Mucosa of stomach (tissue), 1 donor: ENCODE measurements around the gene MAP3K7.

Experiments used
- H3K27me3 ChIP-seq: one replicate; pipeline ENCODE4 v1.7.0; 2013; ENCODE audit warnings: mild to moderate bottlenecking, low read length; ENCODE audit not compliant: control insufficient read depth, insufficient read depth
- H3K36me3 ChIP-seq: one replicate; pipeline ENCODE4 v1.7.0; 2013; ENCODE audit warnings: low read length; ENCODE audit not compliant: control insufficient read depth, insufficient read depth
- H3K4me1 ChIP-seq: one replicate; pipeline ENCODE4 v1.7.0; 2013; ENCODE audit warnings: mild to moderate bottlenecking, low read length; ENCODE audit not compliant: control insufficient read depth, insufficient read depth
- H3K4me3 ChIP-seq: one replicate; pipeline ENCODE4 v1.7.0; 2013; ENCODE audit warnings: low read length
- H3K9ac ChIP-seq: one replicate; pipeline ENCODE4 v1.7.0; 2013; ENCODE audit warnings: mild to moderate bottlenecking, low read length, moderate library complexity
- H3K9me3 ChIP-seq: one replicate; pipeline ENCODE4 v1.7.0; 2013; ENCODE audit warnings: mild to moderate bottlenecking, low read length, moderate library complexity; ENCODE audit not compliant: control insufficient read depth
- donor health status: Pancreatic carcinoma.

Gene MAP3K7

DNA sequence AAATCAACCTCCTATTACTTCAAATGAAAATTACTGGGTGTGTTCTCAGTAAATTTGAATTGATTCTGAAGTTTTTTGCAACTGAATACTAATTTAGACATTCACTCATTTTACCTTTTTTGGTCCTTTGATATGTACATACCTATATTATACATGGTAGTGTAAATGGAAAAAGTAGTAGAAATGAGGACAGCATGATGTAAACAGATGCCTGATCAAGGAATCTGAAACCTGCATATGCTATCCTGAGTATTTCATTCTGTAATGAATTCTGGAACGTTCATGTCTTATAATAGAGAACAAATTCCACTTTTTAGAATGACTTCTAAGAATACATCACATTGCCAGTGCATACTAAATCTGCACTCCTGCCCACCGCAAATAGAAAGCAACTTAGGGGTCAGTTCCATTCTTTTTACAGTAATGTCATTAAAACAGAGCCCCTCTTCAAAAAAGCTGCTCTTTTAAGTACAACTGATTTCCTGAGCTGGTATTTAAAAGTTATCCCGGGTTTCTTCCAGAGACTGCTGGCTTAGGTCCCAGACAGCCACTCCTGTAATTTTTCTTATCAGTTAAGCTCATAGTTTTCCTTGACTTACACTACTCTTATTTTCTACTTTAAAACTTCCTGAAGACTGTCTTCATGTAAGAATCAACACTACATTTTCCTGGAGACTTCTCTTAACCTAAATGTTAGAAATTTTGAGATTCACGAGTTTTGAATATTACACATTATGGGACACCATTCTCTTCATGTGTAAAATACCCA is 48.4 kb downstream of the MAP3K7 start:
- Histone ChIP-seq H3K27me3 (no peaks in the 10 kb centered on the region), H3K4me3 (no peak overlapping the region), H3K36me3 (no peaks in the 10 kb centered on the region), H3K4me1 (peaks cover 8% of the 10 kb centered on the region), H3K9ac (no peak overlapping the region), H3K9me3 (no peaks in the 10 kb centered on the region)

DNA sequence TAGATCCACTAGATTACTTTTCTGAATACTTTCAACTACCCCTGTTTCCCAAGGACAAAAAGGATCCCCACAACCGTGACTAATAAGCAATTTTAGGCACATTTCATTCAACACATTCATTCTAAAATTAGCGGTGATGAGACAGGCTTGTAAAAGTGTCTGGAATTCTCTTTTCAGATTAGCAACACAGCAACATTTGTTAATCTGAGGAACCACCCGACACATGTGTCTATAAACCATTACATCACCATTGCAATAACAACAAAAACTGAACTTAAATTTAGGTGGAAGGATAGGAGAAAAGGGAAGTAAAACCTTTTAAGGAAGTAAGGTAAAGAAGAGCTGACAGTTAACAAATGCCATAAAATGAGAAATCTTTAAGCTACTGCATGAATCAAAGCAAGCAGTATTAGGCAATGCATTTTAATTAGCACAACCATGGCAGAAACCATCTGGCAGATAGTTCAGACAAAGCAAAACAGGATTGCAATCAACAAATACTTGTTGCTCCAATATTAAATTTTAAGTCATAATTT is 49.1 kb downstream of the MAP3K7 start:
- Histone ChIP-seq H3K36me3 (no peaks in the 10 kb centered on the region), H3K9ac (no peak overlapping the region), H3K4me3 (no peak overlapping the region), H3K4me1 (peaks cover 8% of the 10 kb centered on the region), H3K27me3 (no peaks in the 10 kb centered on the region), H3K9me3 (no peaks in the 10 kb centered on the region)

DNA sequence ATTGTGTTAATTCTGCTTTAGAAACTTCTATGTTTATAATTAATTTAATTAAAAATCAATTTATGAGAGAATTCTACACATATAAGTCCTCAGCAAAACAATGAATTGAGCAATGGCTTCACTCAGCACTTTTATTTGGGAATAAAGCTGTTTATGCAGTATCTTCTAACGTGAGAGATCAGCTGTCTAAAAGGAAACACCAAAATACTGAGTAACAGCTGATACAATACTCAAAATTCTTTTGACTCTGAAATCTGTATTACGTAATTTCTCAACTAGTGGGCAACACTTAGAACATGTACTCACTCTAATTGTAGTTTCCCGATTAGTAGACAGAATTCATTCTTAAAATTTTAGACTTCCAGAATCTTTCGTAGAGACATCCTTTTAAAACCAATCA is 49.8 kb downstream of the MAP3K7 start:
- Histone ChIP-seq H3K4me1 (peaks cover 12% of the 10 kb centered on the region), H3K4me3 (no peak overlapping the region), H3K27me3 (no peaks in the 10 kb centered on the region), H3K9ac (no peak overlapping the region), H3K36me3 (no peaks in the 10 kb centered on the region), H3K9me3 (no peaks in the 10 kb centered on the region)

DNA sequence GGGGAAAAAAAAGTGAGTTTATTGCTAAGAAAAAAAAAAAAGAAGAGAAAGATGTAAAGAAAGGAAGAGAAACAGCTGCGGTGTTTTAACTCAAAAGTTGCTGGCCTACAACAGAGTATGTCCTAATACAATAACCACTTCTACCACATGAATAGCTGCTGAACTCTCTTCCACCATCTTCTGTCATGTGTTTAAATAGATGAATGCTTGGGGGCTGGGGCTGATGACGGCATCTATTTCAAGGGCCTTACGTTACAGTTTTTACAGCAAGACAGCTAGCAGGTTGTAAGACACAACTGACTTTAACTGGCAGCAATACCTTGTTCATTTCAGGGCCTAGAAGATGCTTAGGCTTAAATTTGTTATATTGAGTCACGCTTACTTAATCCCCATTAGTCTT is 50.4 kb downstream of the MAP3K7 start:
- no peaks in the 10 kb centered on the region for H3K9me3 ChIP-seq
- H3K9ac ChIP-seq, result no peak overlapping the region
- peaks cover 12% of the 10 kb centered on the region for H3K4me1 ChIP-seq
- no peaks in the 10 kb centered on the region for H3K36me3 ChIP-seq
- H3K27me3 ChIP-seq, result no peaks in the 10 kb centered on the region
- H3K4me3 ChIP-seq, result no peak overlapping the region

DNA sequence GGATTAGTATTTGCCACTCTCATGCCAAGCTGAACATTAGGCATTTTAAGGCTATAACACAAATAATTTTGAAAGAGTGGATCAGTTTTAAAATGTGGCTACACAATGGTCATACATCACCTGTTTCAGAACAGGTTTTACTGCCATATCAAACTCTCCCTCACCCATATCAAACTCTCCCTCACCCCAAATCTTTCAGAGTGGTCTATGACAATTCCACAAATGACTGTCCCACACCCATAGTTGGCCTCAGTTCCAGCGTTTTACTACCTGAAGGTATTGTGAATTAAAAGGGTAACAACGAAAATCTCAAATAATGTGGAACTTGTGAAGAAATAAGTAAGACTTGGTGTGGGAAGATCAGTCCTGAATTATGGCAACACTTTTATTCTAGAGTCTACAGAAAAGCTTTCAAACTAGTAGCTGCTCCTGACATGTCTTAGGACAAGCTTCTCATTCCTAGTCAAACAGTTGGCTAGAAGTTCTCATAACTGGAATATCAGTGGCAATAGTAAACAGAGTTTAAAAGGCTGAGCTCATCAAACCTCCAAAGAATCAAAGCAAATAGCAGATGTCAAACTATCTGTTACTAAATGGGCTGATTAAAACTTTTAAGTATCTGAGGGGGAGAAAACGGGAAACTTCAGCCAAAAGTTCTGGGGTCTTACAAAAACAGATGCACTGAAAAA is 52.4 kb downstream of the MAP3K7 start:
- H3K4me3 ChIP-seq, result no peak overlapping the region
- H3K36me3 ChIP-seq, result no peaks in the 10 kb centered on the region
- no peaks in the 10 kb centered on the region for H3K27me3 ChIP-seq
- peaks cover 12% of the 10 kb centered on the region for H3K4me1 ChIP-seq
- no peak overlapping the region for H3K9ac ChIP-seq
- no peaks in the 10 kb centered on the region for H3K9me3 ChIP-seq

DNA sequence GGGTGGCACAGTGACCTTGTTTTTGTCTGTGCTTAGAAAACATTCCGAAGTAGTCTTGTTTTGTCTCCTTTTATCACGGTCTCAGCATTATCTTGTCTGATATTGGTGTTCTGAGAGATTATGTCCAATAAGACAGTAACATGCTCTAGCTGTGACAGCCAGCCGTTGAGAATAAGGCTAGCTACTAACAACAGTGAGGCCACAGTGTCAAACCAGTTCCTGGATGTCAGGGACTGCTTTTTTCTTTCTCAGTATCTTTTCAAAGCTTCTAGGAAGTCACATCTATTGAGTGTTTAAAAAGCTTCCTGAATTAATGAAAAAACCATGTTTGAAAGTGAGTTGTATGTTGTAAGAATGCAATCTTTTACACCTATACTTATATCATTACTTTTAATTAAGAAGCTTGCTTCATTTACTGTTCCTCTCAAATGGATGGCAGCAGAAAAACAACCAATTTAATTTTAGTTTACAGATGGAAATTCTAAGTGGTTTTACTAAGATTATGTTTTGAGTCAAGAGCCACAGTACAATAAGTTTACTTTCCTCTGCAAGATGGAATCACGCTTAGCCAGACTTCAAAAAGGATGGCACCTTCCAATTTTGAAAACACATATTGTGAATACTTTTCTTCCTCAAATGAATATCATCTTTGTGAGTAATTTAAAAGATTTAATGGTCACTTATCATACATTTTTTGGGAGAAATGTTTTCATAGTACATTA is 53.1 kb downstream of the MAP3K7 start:
- no peak overlapping the region for H3K9ac ChIP-seq
- H3K9me3 ChIP-seq, result no peaks in the 10 kb centered on the region
- peaks cover 5% of the 10 kb centered on the region for H3K4me1 ChIP-seq
- H3K27me3 ChIP-seq, result no peaks in the 10 kb centered on the region
- H3K4me3 ChIP-seq, result no peak overlapping the region
- no peaks in the 10 kb centered on the region for H3K36me3 ChIP-seq

DNA sequence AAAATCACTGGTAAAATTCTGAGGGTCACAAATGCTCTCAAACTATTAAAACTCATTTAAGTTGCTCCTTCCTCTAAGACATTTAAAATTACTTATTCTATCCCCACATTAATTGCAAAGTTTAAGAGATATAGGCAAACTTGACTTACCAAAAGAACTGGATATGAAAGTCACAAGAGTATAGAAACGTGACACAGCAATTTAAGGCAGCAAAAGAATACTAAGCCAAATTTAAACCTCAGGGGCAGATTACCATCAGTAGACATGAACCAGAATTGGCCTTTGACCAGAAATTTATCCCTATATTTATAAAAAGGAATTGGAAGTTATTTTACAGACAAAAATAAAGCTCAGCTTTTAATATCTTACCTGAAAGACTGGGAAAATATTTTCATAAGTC is 56.0 kb downstream of the MAP3K7 start:
- Histone ChIP-seq H3K27me3 (no peaks in the 10 kb centered on the region), H3K4me3 (no peak overlapping the region), H3K36me3 (no peaks in the 10 kb centered on the region), H3K9ac (no peak overlapping the region), H3K9me3 (no peaks in the 10 kb centered on the region), H3K4me1 (peaks cover 4% of the 10 kb centered on the region)

DNA sequence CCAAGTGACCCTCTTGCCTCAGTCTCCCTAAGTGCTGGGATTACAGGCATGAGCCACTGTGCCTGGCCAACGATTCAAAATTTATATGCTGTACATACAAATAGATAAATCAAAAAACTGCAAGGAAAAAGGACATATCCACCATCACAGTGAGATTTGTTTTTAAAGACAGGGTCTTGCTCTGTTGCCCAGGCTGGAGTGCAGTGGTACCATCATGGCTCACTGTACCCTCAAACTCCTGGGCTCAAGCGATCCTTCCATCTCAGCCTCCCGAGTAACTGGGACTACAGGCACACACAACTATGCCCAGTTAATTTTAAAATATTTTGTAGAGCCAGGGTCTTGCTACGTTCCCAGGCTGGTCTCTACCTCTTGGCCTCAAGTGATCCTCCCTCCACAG is 61.5 kb downstream of the MAP3K7 start:
- no peaks in the 10 kb centered on the region for H3K27me3 ChIP-seq
- no peak overlapping the region for H3K4me3 ChIP-seq
- no peak overlapping the region for H3K9ac ChIP-seq
- H3K4me1 ChIP-seq, result no peaks in the 10 kb centered on the region
- H3K9me3 ChIP-seq, result no peaks in the 10 kb centered on the region
- no peaks in the 10 kb centered on the region for H3K36me3 ChIP-seq

DNA sequence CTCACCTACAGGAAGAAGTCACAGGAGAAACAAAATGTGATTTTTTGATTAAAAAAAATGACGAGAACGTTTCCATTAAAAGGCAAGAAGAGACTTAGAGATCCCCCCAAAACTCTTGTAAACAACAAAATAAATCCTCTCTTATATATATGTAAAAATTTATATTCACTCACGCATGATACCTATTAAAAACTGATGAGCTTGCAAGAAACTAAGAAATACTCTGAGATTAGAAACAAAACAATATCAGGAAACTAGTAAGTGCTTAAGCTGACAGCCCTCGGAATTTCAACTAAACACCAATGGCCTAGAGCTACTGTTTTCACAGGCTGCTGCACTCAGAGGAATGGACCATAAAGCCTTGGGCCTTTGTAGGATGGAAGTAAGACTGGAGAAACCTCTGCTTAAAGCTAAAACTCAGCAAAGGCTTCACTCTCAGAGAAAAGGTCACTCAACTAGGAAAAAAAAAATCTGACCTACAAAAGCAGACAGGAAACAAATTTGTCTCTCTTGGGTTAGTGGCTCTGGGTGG is 63.0 kb downstream of the MAP3K7 start:
- Histone ChIP-seq H3K9me3 (no peaks in the 10 kb centered on the region), H3K27me3 (no peaks in the 10 kb centered on the region), H3K4me3 (no peak overlapping the region), H3K9ac (no peak overlapping the region), H3K36me3 (no peaks in the 10 kb centered on the region), H3K4me1 (no peaks in the 10 kb centered on the region)

DNA sequence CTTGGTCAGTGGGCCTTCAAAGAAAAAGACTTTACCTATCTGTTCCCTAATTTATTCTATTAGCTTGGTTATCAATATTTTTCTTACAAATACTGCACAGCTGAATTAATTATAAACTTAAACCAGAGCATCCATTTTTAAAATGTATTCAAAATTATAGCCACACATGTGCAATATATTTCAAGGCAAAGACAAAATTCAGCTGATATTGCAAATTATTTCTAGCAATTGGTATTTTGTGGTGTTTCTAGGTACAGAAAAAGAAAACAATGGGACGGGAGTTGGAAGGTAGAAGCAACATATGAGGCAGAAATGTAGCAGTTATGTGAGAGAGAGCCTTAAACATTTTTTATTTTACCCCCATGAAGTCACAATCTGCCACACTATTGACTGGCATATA is 64.9 kb downstream of the MAP3K7 start:
- no peaks in the 10 kb centered on the region for H3K4me1 ChIP-seq
- H3K4me3 ChIP-seq, result no peak overlapping the region
- H3K27me3 ChIP-seq, result no peaks in the 10 kb centered on the region
- no peak overlapping the region for H3K9ac ChIP-seq
- H3K36me3 ChIP-seq, result no peaks in the 10 kb centered on the region
- no peaks in the 10 kb centered on the region for H3K9me3 ChIP-seq

DNA sequence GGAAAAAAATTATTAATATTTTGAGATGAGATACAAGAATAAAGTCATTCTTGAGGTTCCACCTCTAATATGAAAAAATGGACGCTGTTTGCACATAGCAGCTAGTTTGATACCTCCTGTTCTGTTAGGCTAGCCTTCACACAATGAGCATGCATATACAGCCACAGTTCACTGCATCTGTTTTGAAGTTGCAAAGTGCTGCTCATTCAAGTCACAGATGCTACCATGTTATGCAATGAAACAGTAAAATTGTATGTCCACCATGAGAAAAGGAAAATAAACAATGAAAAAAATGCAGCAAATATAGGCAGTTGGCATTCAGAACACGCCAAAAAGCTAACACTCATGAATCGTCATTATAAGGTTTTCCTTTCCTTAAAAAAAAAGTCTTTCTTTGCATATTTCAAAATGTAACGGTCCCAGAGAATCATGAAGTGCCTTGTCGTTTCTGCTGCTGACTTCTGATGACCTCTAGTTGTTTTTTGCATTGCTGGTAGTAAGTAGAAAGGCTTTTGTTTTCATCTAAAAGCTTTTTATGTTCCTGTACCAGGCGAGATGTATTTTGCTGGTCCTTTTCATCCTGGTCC is 70.7 kb downstream of the MAP3K7 start:
- Histone ChIP-seq H3K9me3 (no peaks in the 10 kb centered on the region), H3K4me3 (no peak overlapping the region), H3K4me1 (no peaks in the 10 kb centered on the region), H3K36me3 (no peaks in the 10 kb centered on the region), H3K27me3 (no peaks in the 10 kb centered on the region), H3K9ac (no peak overlapping the region)
